OCI-LY1 (cell line): ENCODE data around the gene TECPR2.
A peak's percentile ranks its signal among the peaks of the same experiment; 100 is the strongest.

Source experiments
- H2AFZ ChIP-seq: fragments of 200-600 bp; sonication (generic), shearing (Covaris generic); 2 replicates; pipeline ENCODE4 v1.6.0; 2014; ENCODE audit warnings: antibody characterized with exemption, mild to moderate bottlenecking, low read length
- H3F3A ChIP-seq: fragments of 200-600 bp; sonication (generic), shearing (Covaris generic); 2 replicates; pipeline ENCODE4 v1.6.0; 2014; ENCODE audit warnings: mild to moderate bottlenecking, antibody characterized with exemption, low read length, moderate library complexity; ENCODE audit not compliant: insufficient read depth
- H3K27ac ChIP-seq: fragments of 200-600 bp; sonication (generic); 2 replicates; pipeline ENCODE4 v1.5.1; 2014; ENCODE audit warnings: low read length, mixed run types, mild to moderate bottlenecking, low read depth; ENCODE audit not compliant: poor library complexity, severe bottlenecking
- H3K27me3 ChIP-seq: fragments of 200-600 bp; sonication (generic); 2 replicates; pipeline ENCODE4 v1.6.0; 2014; ENCODE audit warnings: antibody characterized with exemption, mild to moderate bottlenecking, low read length, moderate library complexity; ENCODE audit not compliant: insufficient read depth
- H3K36me3 ChIP-seq: fragments of 200-600 bp; sonication (generic); 2 replicates; pipeline ENCODE4 v1.6.1; 2014; ENCODE audit warnings: mild to moderate bottlenecking, antibody characterized with exemption, low read length, moderate library complexity, mixed read lengths; ENCODE audit not compliant: insufficient read depth
- H3K4me1 ChIP-seq: fragments of 200-600 bp; sonication (generic); 2 replicates; pipeline ENCODE4 v1.5.1; 2014; ENCODE audit warnings: mild to moderate bottlenecking, low read length, moderate library complexity; ENCODE audit not compliant: insufficient read depth, severe bottlenecking
- H3K4me2 ChIP-seq: fragments of 200-600 bp; sonication (generic), shearing (Covaris generic); 2 replicates; pipeline ENCODE4 v1.6.1; 2014; ENCODE audit warnings: low read length
- H3K4me3 ChIP-seq: fragments of 200-600 bp; sonication (generic); 2 replicates; pipeline ENCODE4 v1.5.1; 2014; ENCODE audit warnings: low read length, low read depth, mild to moderate bottlenecking, mixed read lengths; ENCODE audit not compliant: poor library complexity, severe bottlenecking
- H3K79me2 ChIP-seq: fragments of 200-600 bp; shearing (Covaris generic); 2 replicates; pipeline ENCODE4 v1.6.1; 2016; ENCODE audit warnings: mixed run types, low read length, mixed read lengths; ENCODE audit not compliant: insufficient read depth
- H3K9ac ChIP-seq: fragments of 200-600 bp; sonication (generic), shearing (Covaris generic); 2 replicates; pipeline ENCODE4 v1.6.1; 2014; ENCODE audit warnings: mild to moderate bottlenecking, low read length, mixed read lengths
- H3K9me2 ChIP-seq: fragments of 200-600 bp; sonication (generic), shearing (Covaris generic); 2 replicates; pipeline ENCODE4 v1.6.1; 2014; ENCODE audit warnings: low read depth, mild to moderate bottlenecking, low read length, mixed read lengths
- H3K9me3 ChIP-seq: fragments of 200-600 bp; shearing (Covaris generic); 2 replicates; pipeline ENCODE4 v1.6.1; 2014; ENCODE audit warnings: low read length, mixed read lengths
- H4K20me1 ChIP-seq: fragments of 200-600 bp; sonication (generic), shearing (Covaris generic); 2 replicates; pipeline ENCODE4 v1.6.0; 2016; ENCODE audit warnings: mild to moderate bottlenecking, low read length; ENCODE audit not compliant: insufficient read depth
- EZH2 ChIP-seq: fragments of 200-600 bp; sonication (generic), shearing (Covaris generic); IDR thresholded peaks from 2 replicates; pipeline ENCODE4 v1.8.0; 2017; ENCODE audit warnings: borderline replicate concordance, mixed run types, mild to moderate bottlenecking, antibody characterized with exemption, low read length, moderate library complexity, mixed read lengths
- TF ChIP-seq, protein P1 (sequence below): fragments of 200-600 bp; sonication (generic), shearing (Covaris generic); IDR thresholded peaks from 2 replicates; pipeline ENCODE4 v1.5.1; 2017; ENCODE audit warnings: mild to moderate bottlenecking, antibody characterized with exemption, low read length, moderate library complexity, mixed read lengths

The TECPR2 gene

DNA sequence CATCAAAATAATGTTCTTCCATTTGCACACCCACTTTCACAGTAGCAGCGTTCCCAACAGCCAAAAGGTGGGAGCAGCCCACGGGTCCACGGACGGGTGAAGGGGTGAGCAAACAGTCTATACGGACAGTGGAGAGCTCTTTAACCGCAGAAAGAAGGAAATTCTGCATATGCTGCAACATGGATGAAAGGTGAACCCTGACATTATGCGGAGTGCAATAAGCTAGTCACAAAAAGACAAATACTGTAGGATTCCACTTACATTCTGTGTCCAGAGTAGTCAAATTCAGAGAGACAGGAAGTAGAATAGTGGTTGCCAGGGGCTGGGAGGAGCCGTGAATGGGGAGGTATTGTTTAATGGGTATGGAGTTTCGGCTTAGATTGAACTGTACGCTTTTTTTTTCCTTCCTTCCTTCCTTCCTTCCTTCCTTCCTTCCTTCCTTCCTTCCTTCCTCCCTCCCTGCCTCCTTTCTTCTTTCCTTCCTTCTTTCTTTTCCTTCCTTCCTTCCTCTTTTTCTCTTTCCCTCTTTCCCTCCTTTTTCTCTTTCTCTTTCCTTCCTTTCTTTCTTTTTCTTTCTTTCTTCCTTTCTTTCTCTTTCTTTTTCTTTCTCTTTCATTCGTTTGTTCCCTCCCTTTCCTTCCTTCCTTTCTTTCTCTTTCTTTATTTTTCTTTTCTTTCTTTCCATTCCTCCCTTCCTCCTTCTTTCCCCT is 162.6 kb downstream of the TECPR2 start:
- no peak overlapping the region for H2AFZ ChIP-seq
- TF ChIP-seq EZH2, result no peak
- TF ChIP-seq, protein P1, sequence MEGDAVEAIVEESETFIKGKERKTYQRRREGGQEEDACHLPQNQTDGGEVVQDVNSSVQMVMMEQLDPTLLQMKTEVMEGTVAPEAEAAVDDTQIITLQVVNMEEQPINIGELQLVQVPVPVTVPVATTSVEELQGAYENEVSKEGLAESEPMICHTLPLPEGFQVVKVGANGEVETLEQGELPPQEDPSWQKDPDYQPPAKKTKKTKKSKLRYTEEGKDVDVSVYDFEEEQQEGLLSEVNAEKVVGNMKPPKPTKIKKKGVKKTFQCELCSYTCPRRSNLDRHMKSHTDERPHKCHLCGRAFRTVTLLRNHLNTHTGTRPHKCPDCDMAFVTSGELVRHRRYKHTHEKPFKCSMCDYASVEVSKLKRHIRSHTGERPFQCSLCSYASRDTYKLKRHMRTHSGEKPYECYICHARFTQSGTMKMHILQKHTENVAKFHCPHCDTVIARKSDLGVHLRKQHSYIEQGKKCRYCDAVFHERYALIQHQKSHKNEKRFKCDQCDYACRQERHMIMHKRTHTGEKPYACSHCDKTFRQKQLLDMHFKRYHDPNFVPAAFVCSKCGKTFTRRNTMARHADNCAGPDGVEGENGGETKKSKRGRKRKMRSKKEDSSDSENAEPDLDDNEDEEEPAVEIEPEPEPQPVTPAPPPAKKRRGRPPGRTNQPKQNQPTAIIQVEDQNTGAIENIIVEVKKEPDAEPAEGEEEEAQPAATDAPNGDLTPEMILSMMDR, result no peak

DNA sequence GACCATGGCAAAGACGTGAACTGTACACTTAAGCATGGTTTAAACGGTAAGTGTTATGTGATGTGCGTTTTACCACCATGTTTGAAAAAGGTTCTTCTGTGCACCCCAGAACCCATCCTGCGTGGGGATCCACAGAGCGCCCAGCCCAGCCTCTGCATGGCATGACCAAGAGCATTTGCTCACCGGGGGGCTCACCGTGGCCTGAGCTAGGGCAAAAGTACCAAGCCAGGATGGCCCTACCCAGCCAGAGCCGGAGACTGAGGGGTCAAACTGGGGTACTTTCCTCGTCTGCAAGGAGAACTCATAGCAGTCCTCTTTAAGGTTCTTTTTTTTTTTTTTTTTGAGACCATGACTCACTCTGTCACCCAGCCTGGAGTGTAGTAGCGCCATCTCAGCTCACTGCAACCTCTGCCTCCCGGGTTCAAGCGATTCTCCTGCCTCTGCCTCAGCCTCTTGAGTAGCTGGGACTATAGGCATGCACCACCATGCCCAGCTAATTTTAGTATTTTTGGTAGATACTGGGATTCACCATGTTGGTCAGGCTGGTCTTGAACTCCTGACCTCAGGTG is 163.3 kb downstream of the TECPR2 start:
- H3K4me3 ChIP-seq, result peak overlapping the region; percentile 65
- peaks cover 25% of the 10 kb centered on the region for H3K4me1 ChIP-seq
- no peaks in the 10 kb centered on the region for H3F3A ChIP-seq
- no peaks in the 10 kb centered on the region for H3K9me2 ChIP-seq
- peak overlapping the region; percentile 75; the same call in 1 of the 2 replicates for H3K9ac ChIP-seq
- H3K27ac ChIP-seq, result peak overlapping the region; percentile 90
- no peaks in the 10 kb centered on the region for H3K9me3 ChIP-seq
- H4K20me1 ChIP-seq, result no peaks in the 10 kb centered on the region
- H3K4me2 ChIP-seq, result peak overlapping the region; percentile 97
- TF ChIP-seq, protein P1, result no peak
- no peak for TF ChIP-seq EZH2
- H3K27me3 ChIP-seq, result no peaks in the 10 kb centered on the region
- no peaks in the 10 kb centered on the region for H3K79me2 ChIP-seq
- H2AFZ ChIP-seq, result no peak overlapping the region
- H3K36me3 ChIP-seq, result no peaks in the 10 kb centered on the region

More for the DNA sequence above, 162.6 kb downstream of the TECPR2 start:
- Histone ChIP-seq H3K9me3 (no peaks in the 10 kb centered on the region), H3K4me2 (peak overlapping the region; percentile 97), H3K27ac (peak overlapping the region; percentile 90), H3K27me3 (no peaks in the 10 kb centered on the region), H3K4me1 (peaks cover 21% of the 10 kb centered on the region), H3K9ac (peak overlapping the region; percentile 75), H3K36me3 (no peaks in the 10 kb centered on the region), H3K4me3 (peak overlapping the region; percentile 65), H3K79me2 (no peaks in the 10 kb centered on the region), H4K20me1 (no peaks in the 10 kb centered on the region), H3F3A (no peaks in the 10 kb centered on the region), H3K9me2 (no peaks in the 10 kb centered on the region)

DNA sequence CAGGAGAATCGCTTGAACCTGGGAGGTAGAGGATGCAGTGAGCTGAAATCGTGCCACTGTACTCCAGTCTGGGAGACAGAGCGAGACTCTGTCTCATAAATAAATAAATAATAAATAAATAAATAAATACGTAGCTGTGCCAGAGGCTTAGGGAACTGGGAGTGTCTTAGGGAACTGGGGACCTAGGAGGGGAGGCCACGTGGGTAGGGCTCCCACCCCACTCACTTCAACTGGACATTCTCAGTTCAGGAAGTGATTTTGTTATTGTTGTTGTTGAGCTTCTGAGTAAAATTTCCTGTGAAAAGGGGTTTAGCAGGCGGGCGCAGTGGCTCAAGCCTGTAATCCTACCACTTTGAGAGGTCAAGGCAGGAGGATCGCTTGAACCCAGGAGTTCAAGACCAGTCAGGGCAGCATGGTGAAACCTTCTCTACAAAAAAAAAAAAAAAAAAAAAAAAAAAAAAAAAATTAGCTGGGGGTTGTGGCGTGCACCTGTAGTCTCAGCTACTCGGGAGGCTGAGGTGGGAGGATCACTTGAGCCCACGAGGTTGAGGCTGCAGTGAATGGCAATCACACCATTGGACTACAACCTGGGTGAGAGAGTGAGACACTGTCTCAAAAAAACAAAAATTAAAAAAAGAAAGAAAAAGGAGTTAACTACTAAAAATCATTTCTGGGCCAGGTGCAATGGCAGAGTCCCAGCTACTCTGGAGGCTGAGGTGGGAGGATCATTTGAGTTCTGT is 165.9 kb downstream of the TECPR2 start:
- H3K27ac ChIP-seq, result no peak overlapping the region
- no peaks in the 10 kb centered on the region for H3K79me2 ChIP-seq
- H3K9ac ChIP-seq, result no peak overlapping the region
- no peaks in the 10 kb centered on the region for H4K20me1 ChIP-seq
- no peak overlapping the region for H3K4me3 ChIP-seq
- no peaks in the 10 kb centered on the region for H3K9me3 ChIP-seq
- H3K4me2 ChIP-seq, result no peak overlapping the region
- H3K36me3 ChIP-seq, result no peaks in the 10 kb centered on the region
- H3K4me1 ChIP-seq, result peaks cover 25% of the 10 kb centered on the region
- no peak overlapping the region for H2AFZ ChIP-seq
- no peaks in the 10 kb centered on the region for H3K9me2 ChIP-seq
- TF ChIP-seq, protein P1, result no peak
- no peak for TF ChIP-seq EZH2
- no peaks in the 10 kb centered on the region for H3F3A ChIP-seq
- H3K27me3 ChIP-seq, result no peaks in the 10 kb centered on the region
